ENCODE data around the gene SCO2. TPM values are rescaled to one million over a fixed set of nuclear protein-coding genes. Genes with fewer than 3 reads are reported as not detected.

Gene SCO2
- total and polyA plus RNA-seq, 9 of the 15 experiments (the other 6 are each of a cell fraction or from before 2014, with no cell fraction given) = 0.34 to 4.0 (median 1.1) TPM; not detected in 3

DNA sequence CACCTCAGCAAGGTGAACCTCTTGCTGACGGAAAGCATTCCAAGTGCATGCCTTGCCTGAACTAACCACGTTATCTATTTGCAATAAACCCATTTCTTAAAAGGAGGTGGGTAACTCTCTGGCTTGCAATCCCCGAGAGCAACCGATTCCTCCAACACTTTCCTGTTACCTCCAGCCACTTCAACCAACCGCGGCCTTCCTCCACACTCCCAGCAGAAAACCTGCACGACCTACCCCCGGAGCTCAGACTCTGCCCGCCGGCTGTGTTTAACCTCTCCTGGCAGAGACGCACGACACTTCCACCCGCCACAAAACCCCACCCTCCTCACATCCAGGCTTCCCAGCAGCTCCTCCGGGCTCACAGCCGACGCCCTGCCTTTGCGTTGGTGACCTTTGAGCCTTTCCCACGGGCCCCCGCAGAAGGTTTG is 708 bp downstream of the SCO2 start:
- Histone ChIP-seq H3K9ac (ENCODE audit: insufficient read depth in 1 of 2, low read depth in 2 of 2, low read length in 2 of 2) (peak overlapping the region; percentile 86 to 96), H3K36me3 (ENCODE audit: control insufficient read depth, insufficient read depth, low read length) (peaks cover 40% of the 10 kb centered on the region; the same call in 1 of the 3 replicates)
- TF ChIP-seq, protein P1, sequence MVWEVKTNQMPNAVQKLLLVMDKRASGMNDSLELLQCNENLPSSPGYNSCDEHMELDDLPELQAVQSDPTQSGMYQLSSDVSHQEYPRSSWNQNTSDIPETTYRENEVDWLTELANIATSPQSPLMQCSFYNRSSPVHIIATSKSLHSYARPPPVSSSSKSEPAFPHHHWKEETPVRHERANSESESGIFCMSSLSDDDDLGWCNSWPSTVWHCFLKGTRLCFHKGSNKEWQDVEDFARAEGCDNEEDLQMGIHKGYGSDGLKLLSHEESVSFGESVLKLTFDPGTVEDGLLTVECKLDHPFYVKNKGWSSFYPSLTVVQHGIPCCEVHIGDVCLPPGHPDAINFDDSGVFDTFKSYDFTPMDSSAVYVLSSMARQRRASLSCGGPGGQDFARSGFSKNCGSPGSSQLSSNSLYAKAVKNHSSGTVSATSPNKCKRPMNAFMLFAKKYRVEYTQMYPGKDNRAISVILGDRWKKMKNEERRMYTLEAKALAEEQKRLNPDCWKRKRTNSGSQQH (CRISPR knock-in tag; IDR thresholded peaks at IDR 0.05) = 0 out of 2 replicates have a peak, but pooled peaks have one; percentile 36
- no peak for TF ChIP-seq U2AF2 (optimal IDR thresholded peaks at IDR 0.05; ENCODE audit: low read depth, low read length)
- peak; percentile 13 for TF ChIP-seq KDM5B (IDR thresholded peaks at IDR 0.05; ENCODE audit: insufficient replicate concordance, low read depth, low read length)
- no peak for TF ChIP-seq WHSC1 (IDR thresholded peaks at IDR 0.05; ENCODE audit: low read length)
- no peak for TF ChIP-seq SMC3 (conservative IDR thresholded peaks at IDR 0.05; ENCODE audit: insufficient read depth, low read depth, low read length)
- TF ChIP-seq ZNF780A (CRISPR knock-in tag; IDR thresholded peaks at IDR 0.05) = no peak
- TF ChIP-seq TOE1 (IDR thresholded peaks at IDR 0.05; ENCODE audit: borderline replicate concordance) = no peak
- no peak for TF ChIP-seq TOE1 (CRISPR knock-in tag; IDR thresholded peaks at IDR 0.05; ENCODE audit: borderline replicate concordance, low read depth)
- TF ChIP-seq, protein P2, sequence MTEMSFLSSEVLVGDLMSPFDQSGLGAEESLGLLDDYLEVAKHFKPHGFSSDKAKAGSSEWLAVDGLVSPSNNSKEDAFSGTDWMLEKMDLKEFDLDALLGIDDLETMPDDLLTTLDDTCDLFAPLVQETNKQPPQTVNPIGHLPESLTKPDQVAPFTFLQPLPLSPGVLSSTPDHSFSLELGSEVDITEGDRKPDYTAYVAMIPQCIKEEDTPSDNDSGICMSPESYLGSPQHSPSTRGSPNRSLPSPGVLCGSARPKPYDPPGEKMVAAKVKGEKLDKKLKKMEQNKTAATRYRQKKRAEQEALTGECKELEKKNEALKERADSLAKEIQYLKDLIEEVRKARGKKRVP (CRISPR knock-in tag; IDR thresholded peaks at IDR 0.05) = no peak
- no peak for TF ChIP-seq NELFE (IDR thresholded peaks at IDR 0.05; ENCODE audit: insufficient read depth, insufficient read length)
- TF ChIP-seq E2F3 (CRISPR knock-in tag; IDR thresholded peaks at IDR 0.05) = no peak
- no peak for TF ChIP-seq ZNF431 (CRISPR knock-in tag; IDR thresholded peaks at IDR 0.05)
- no peak for TF ChIP-seq TAF7 (tag; IDR thresholded peaks at IDR 0.05)
- no peak for TF ChIP-seq RUNX1 (IDR thresholded peaks at IDR 0.05; ENCODE audit: low read depth)
- no peak for TF ChIP-seq HNRNPK (IDR thresholded peaks at IDR 0.05; ENCODE audit: low read depth, low read length, poor library complexity, severe bottlenecking)
- TF ChIP-seq, protein P3, sequence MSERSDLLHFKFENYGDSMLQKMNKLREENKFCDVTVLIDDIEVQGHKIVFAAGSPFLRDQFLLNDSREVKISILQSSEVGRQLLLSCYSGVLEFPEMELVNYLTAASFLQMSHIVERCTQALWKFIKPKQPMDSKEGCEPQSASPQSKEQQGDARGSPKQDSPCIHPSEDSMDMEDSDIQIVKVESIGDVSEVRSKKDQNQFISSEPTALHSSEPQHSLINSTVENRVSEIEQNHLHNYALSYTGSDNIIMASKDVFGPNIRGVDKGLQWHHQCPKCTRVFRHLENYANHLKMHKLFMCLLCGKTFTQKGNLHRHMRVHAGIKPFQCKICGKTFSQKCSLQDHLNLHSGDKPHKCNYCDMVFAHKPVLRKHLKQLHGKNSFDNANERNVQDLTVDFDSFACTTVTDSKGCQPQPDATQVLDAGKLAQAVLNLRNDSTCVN (CRISPR knock-in tag; IDR thresholded peaks at IDR 0.05) = 0 out of 2 replicates have a peak, but pooled peaks have one; percentile 5
- TF ChIP-seq, protein P4, sequence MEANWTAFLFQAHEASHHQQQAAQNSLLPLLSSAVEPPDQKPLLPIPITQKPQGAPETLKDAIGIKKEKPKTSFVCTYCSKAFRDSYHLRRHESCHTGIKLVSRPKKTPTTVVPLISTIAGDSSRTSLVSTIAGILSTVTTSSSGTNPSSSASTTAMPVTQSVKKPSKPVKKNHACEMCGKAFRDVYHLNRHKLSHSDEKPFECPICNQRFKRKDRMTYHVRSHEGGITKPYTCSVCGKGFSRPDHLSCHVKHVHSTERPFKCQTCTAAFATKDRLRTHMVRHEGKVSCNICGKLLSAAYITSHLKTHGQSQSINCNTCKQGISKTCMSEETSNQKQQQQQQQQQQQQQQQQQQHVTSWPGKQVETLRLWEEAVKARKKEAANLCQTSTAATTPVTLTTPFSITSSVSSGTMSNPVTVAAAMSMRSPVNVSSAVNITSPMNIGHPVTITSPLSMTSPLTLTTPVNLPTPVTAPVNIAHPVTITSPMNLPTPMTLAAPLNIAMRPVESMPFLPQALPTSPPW (CRISPR knock-in tag; IDR thresholded peaks at IDR 0.05) = no peak
- no peak for TF ChIP-seq MYNN (IDR thresholded peaks at IDR 0.05)
- no peak for TF ChIP-seq MYNN (CRISPR knock-in tag; IDR thresholded peaks at IDR 0.05)

More for the DNA sequence above, 708 bp downstream of the SCO2 start:
- no peak for DNase-seq (ENCODE audit: extremely low read depth in 1 of 4, low spot score in 3 of 4)
- no peak for FAIRE-seq
- H3K4me3 ChIP-seq = peak overlapping the region; percentile 71
- H3K4me1 ChIP-seq (replicated peaks in 1 of 2; ENCODE audit: control insufficient read depth in 2 of 2, insufficient read depth in 2 of 2, low read length in 2 of 2) = peaks cover 8 to 58% of the 10 kb centered on the region in 2 experiments; a peak in 4 of 5 replicates
- in situ Hi-C loops (cut with MboI) (loop anchor here (5.0 kb wide), 1 partner anchor 43 kb away; no protein-coding TSS in a partner anchor), intact Hi-C loops (cut with micrococcal nuclease) (loop anchor here (5.0 kb wide), 1 partner anchor 38 kb away; the partner anchor contains the start of gene SYCE3)
- H3K4me2 ChIP-seq (ENCODE audit: insufficient read depth, low read length) = peak overlapping the region; percentile 88
- H3K9me3 ChIP-seq (replicated peaks; ENCODE audit: control insufficient read depth, insufficient read depth, low read depth, low read length) = no peaks in the 10 kb centered on the region
- H4K20me1 ChIP-seq (replicated peaks; ENCODE audit: control insufficient read depth, insufficient read depth, low read length) = peaks cover 12% of the 10 kb centered on the region; the same call in 1 of the 2 replicates
- H3K27me3 ChIP-seq (ENCODE audit: control insufficient read depth in 2 of 2, insufficient read depth in 2 of 2, low read length in 2 of 2) = no peaks in the 10 kb centered on the region
- BruUV-seq (replicated peaks) = no TSS peak
- no peak overlapping the region for H2AFZ ChIP-seq (ENCODE audit: low read depth, low read length)
- peaks cover 34% of the 10 kb centered on the region for H3K79me2 ChIP-seq (ENCODE audit: control insufficient read depth, insufficient read depth, low read length)
- POLR2A ChIA-PET = interaction anchor here (0.6 to 5.3 kb wide), 6 partner anchors 14 to 282 kb away, joined by 3 to 65 read pairs (median 4); partner anchors contain the start of genes CHKB, KLHDC7B, LMF2 and NCAPH2
- CTCF ChIA-PET (ENCODE audit: low intra/inter-chr PET ratio) = no interaction called here
- peak; percentile 5; the same call in 2 of the 3 replicates for ATAC-seq
- WGBS (ENCODE audit: insufficient coverage, low coverage, missing lambda C conversion rate) = 2% methylated on average over 15 of the region's 19 CpGs
- peak overlapping the region; percentile 89 for H3K27ac ChIP-seq (ENCODE audit: extremely low read depth, low read depth, low read length)
- H3K9me1 ChIP-seq (ENCODE audit: control insufficient read depth, insufficient read depth, low read length) = no peaks in the 10 kb centered on the region
